H1 (cell line): ENCODE data around the gene MYL6. TPM values are rescaled to one million over a fixed set of nuclear protein-coding genes. Genes with fewer than 3 reads are reported as not detected.
A peak's percentile ranks its signal among the peaks of the same experiment; 100 is the strongest.
"Not testable (repeated sequence)": the region's sequence is repeated elsewhere in the genome, so short reads cannot be mapped to it uniquely, and the experiment has no call there.

Experiments
- CTCF ChIA-PET: fragments of 300-600 bp; sonication (Branson Sonifier 250); formaldehyde crosslinking; loops from one replicate; lab custom pipeline; 2021; ENCODE audit not compliant: partially characterized antibody; lab: Charles Lee
- POLR2A ChIA-PET: fragments of 300-600 bp; sonication (Branson Sonifier 250); formaldehyde crosslinking; loops from one replicate; lab custom pipeline; 2021; ENCODE audit warnings: inconsistent platforms; ENCODE audit not compliant: partially characterized antibody; lab: Charles Lee
- DNase-seq, 2 experiments: peaks; one replicate each; pipeline versions ENCODE4 v3.0.0 to v3.0.0-alpha.2; 2010 to 2022; ENCODE audit warnings: low spot score in 2 of 2, low read depth in 1 of 2, mixed read lengths in 1 of 2
- FAIRE-seq: peaks from 2 replicates; lab custom pipeline; 2011; peaks lifted over from hg19 to GRCh38; lab: Jason Lieb, UNC
- H2AFZ ChIP-seq: 2 replicates; pipeline ENCODE4 v1.8.1; 2012; ENCODE audit warnings: low read length, inconsistent platforms
- H2AK5ac ChIP-seq: 2 replicates; pipeline ENCODE4 v1.6.1; 2013; ENCODE audit warnings: low read depth, low read length
- H2BK120ac ChIP-seq: replicated peaks from 2 replicates; pipeline ENCODE3; 2013; ENCODE audit warnings: low read depth, low read length, inconsistent platforms
- H2BK12ac ChIP-seq: 2 replicates; pipeline ENCODE4 v1.6.1; 2013; ENCODE audit warnings: low read depth, low read length
- H2BK15ac ChIP-seq: 2 replicates; pipeline ENCODE4 v1.6.1; 2013; ENCODE audit warnings: low read length
- H2BK20ac ChIP-seq: 2 replicates; pipeline ENCODE4 v1.6.1; 2013; ENCODE audit warnings: low read length
- H2BK5ac ChIP-seq: 2 replicates; pipeline ENCODE4 v1.6.1; 2013; ENCODE audit warnings: low read depth, low read length
- H3K14ac ChIP-seq: 2 replicates; pipeline ENCODE4 v1.6.1; 2013; ENCODE audit warnings: inconsistent platforms; ENCODE audit not compliant: insufficient read length
- H3K18ac ChIP-seq: 2 replicates; pipeline ENCODE4 v1.6.1; 2013; ENCODE audit warnings: low read length; ENCODE audit errors: extremely low read depth
- H3K23ac ChIP-seq: 2 replicates; pipeline ENCODE4 v1.6.1; 2013; ENCODE audit warnings: inconsistent platforms; ENCODE audit not compliant: insufficient read length
- H3K23me2 ChIP-seq: 2 replicates; pipeline ENCODE4 v1.6.1; 2013; ENCODE audit warnings: low read depth, low read length
- H3K27ac ChIP-seq: 2 replicates; pipeline ENCODE4 v1.6.1; 2011; ENCODE audit warnings: low read depth, low read length, inconsistent platforms
- H3K27me3 ChIP-seq, 4 experiments: replicated peaks in 1 of 4; 1 replicate in 1 of 4; 2 replicates in 3 of 4; pipeline versions ENCODE4 v1.6.1 to v1.8.1; 2011 to 2013; ENCODE audit warnings: low read length in 3 of 4, mild to moderate bottlenecking in 3 of 4, inconsistent platforms in 2 of 4, mixed read lengths in 2 of 4, moderate library complexity in 1 of 4; ENCODE audit not compliant: control insufficient read depth in 3 of 4, insufficient read depth in 3 of 4; ENCODE audit errors: extremely low read depth in 1 of 4
- H3K36me3 ChIP-seq, 4 experiments: 2 replicates each; pipeline versions ENCODE4 v1.6.1 to v1.8.1; 2011 to 2013; ENCODE audit warnings: mild to moderate bottlenecking in 4 of 4, low read length in 3 of 4, moderate library complexity in 2 of 4, control low read depth in 1 of 4, inconsistent platforms in 1 of 4; ENCODE audit not compliant: insufficient read depth in 4 of 4, control insufficient read depth in 2 of 4
- H3K4ac ChIP-seq: replicated peaks from 2 replicates; pipeline ENCODE3; 2013; ENCODE audit warnings: low read length, low read depth, mixed read lengths, inconsistent platforms; ENCODE audit not compliant: insufficient read length
- H3K4me1 ChIP-seq, 4 experiments: replicated peaks in 1 of 4; 1 replicate in 1 of 4; 2 replicates in 3 of 4; pipeline versions ENCODE4 v1.6.1 to v1.8.1; 2011 to 2013; ENCODE audit warnings: low read length in 3 of 4, inconsistent platforms in 2 of 4, mixed read lengths in 1 of 4; ENCODE audit not compliant: insufficient read depth in 4 of 4, control insufficient read depth in 3 of 4
- H3K4me2 ChIP-seq, 2 experiments: 2 replicates each; pipeline versions ENCODE4 v1.6.1 to v1.8.1; 2011 to 2013; ENCODE audit warnings: low read depth in 2 of 2, low read length in 2 of 2, control low read depth in 1 of 2, inconsistent platforms in 1 of 2, mild to moderate bottlenecking in 1 of 2; ENCODE audit not compliant: insufficient read depth in 1 of 2
- H3K4me3 ChIP-seq, 4 experiments: fragments of 200-600, 300-600 bp in 1 of 4; sonication (generic), shearing (Covaris generic), sonication (Bioruptor Twin) in 1 of 4; 2 replicates each; pipeline versions ENCODE4 v1.5.1 to v1.8.1; 2011 to 2016; ENCODE audit warnings: low read length in 4 of 4, low read depth in 3 of 4, control low read depth in 2 of 4, inconsistent platforms in 2 of 4, mild to moderate bottlenecking in 2 of 4, mixed read lengths in 1 of 4, moderate library complexity in 1 of 4; ENCODE audit not compliant: insufficient read depth in 2 of 4; ENCODE audit errors: extremely low read depth in 1 of 4
- H3K56ac ChIP-seq: replicated peaks from 2 replicates; pipeline ENCODE3; 2013; ENCODE audit warnings: low read depth, mild to moderate bottlenecking, mixed read lengths, low read length, inconsistent platforms; ENCODE audit not compliant: insufficient read length
- H3K79me1 ChIP-seq: 2 replicates; pipeline ENCODE4 v1.6.1; 2013; ENCODE audit warnings: low read depth, low read length, control low read depth
- H3K79me2 ChIP-seq, 2 experiments: 2 replicates each; pipeline versions ENCODE4 v1.6.1 to v1.8.1; 2012 to 2013; ENCODE audit warnings: low read length in 2 of 2, mild to moderate bottlenecking in 2 of 2, inconsistent platforms in 1 of 2; ENCODE audit not compliant: insufficient read depth in 2 of 2, control insufficient read depth in 1 of 2
- H3K9ac ChIP-seq, 4 experiments: replicated peaks in 1 of 4; 1 replicate in 1 of 4; 2 replicates in 3 of 4; pipeline versions ENCODE4 v1.6.1 to v1.8.1; 2011 to 2013; ENCODE audit warnings: low read depth in 3 of 4, low read length in 3 of 4, control low read depth in 2 of 4, mild to moderate bottlenecking in 2 of 4, moderate library complexity in 2 of 4, inconsistent platforms in 1 of 4; ENCODE audit errors: extremely low read depth in 1 of 4
- H3K9me3 ChIP-seq, 2 experiments: 2 replicates each; pipeline versions ENCODE4 v1.6.1 to v1.8.1; 2012 to 2013; ENCODE audit warnings: mild to moderate bottlenecking in 2 of 2, moderate library complexity in 2 of 2, control low read depth in 1 of 2, inconsistent platforms in 1 of 2, low read depth in 1 of 2, low read length in 1 of 2, mixed read lengths in 1 of 2; ENCODE audit not compliant: insufficient read depth in 2 of 2
- H4K20me1 ChIP-seq, 2 experiments: replicated peaks in 1 of 2; 2 replicates each; pipeline versions ENCODE3 to v1.8.1; 2011 to 2013; ENCODE audit warnings: inconsistent platforms in 2 of 2, low read length in 2 of 2, mild to moderate bottlenecking in 1 of 2; ENCODE audit not compliant: insufficient read depth in 2 of 2, control insufficient read depth in 1 of 2
- H4K5ac ChIP-seq: 2 replicates; pipeline ENCODE4 v1.6.1; 2013; ENCODE audit warnings: low read length, low read depth, mixed read lengths, inconsistent platforms; ENCODE audit not compliant: insufficient read length
- H4K8ac ChIP-seq: 2 replicates; pipeline ENCODE4 v1.8.0; 2013; ENCODE audit warnings: mild to moderate bottlenecking, moderate library complexity, low read length, inconsistent platforms; ENCODE audit not compliant: insufficient read depth; ENCODE audit errors: extremely low read depth
- H4K91ac ChIP-seq: replicated peaks from 2 replicates; pipeline ENCODE3; 2013; ENCODE audit warnings: low read length, mixed read lengths, inconsistent platforms; ENCODE audit not compliant: insufficient read length
- ATF2 ChIP-seq: IDR thresholded peaks from 2 replicates; pipeline ENCODE4 v1.6.1; 2012; ENCODE audit warnings: low read length, inconsistent platforms
- RBBP5 ChIP-seq: IDR thresholded peaks from 2 replicates; pipeline ENCODE4 v1.7.1; 2012; ENCODE audit warnings: low read depth, mild to moderate bottlenecking, inconsistent platforms, low read length, moderate library complexity, borderline replicate concordance
- SIN3A ChIP-seq, 2 experiments: IDR thresholded peaks in 1 of 2; conservative IDR thresholded peaks in 1 of 2; 2 replicates each; pipeline ENCODE4 v1.6.1; 2011 to 2012; ENCODE audit warnings: low read length in 2 of 2, improper control_type of control experiment in 1 of 2, low read depth in 1 of 2, mild to moderate bottlenecking in 1 of 2
- TAF1 ChIP-seq: IDR thresholded peaks from 2 replicates; pipeline ENCODE4 v1.6.1; 2011; ENCODE audit warnings: mild to moderate bottlenecking, low read depth, low read length
- WGBS, 2 experiments: shearing (Covaris generic) in 1 of 2; methylation state at CpG; one replicate each; pipeline versions ENCODE4 v1.1.6 to v1.1.7; 2013 to 2015; ENCODE audit warnings: low lambda C conversion rate in 2 of 2, mixed read lengths in 2 of 2, inconsistent platforms in 1 of 2, low coverage in 1 of 2, missing lambda C conversion rate in 1 of 2; ENCODE audit not compliant: insufficient replicate concordance in 2 of 2, insufficient coverage in 1 of 2, insufficient read length in 1 of 2; ENCODE audit errors: extremely low coverage in 1 of 2, missing lambda C conversion rate in 1 of 2; 5-methylcytosine and 5-hydroxymethylcytosine counted together
- polyA plus RNA-seq, 7 experiments: library from polyadenylated mRNA; depleted of rRNA in 3 of 7; stranded (reverse) in 5 of 7; unstranded in 2 of 7; fragments of >200 nt in 5 of 7; fragments of 200-250 nt in 2 of 7; gene quantifications; 1 replicate in 5 of 7; 2 replicates in 1 of 7; 4 replicates in 1 of 7; pipeline versions ENCODE4 v1.2.1 to v1.2.3, GENCODE V29; 2011 to 2013; ENCODE audit warnings: missing spikeins in 2 of 7, mixed read lengths in 2 of 7
- total RNA-seq: library from RNA; stranded (reverse); fragmentation: NEBNext Ultra II Directional; extraction: Animal tissue kit (Norgen Biotek cat#: 25700); gene quantifications from 2 replicates; pipeline ENCODE4 v1.2.1, GENCODE V29; 2021

MYL6 gene
- total and polyA plus RNA-seq, 2 of the 8 experiments (the other 6 are each of a cell fraction or from before 2014, with no cell fraction given) = 1,130 to 2,279 TPM

GRCh38 chr12:56116267-56117081, 41.7 kb upstream of the MYL6 start, which contains the start of gene RPL41 (continued):
- TF ChIP-seq SIN3A (conservative IDR thresholded peaks at IDR 0.05 in 1 of 2, IDR thresholded peaks at IDR 0.05 in 1 of 2; ENCODE audit: low read depth in 1 of 2, low read length in 2 of 2) = 0 out of 4 replicates have a peak, but pooled peaks of 1 of the 2 experiments have one; percentile 20
- TF ChIP-seq ATF2 = peak; percentile 44; the same call in 1 of the 2 replicates
- TF ChIP-seq TAF1 = peak; percentile 99
- no peak for TF ChIP-seq RBBP5

GRCh38 chr12:56117082-56117706, 41.0 kb upstream of the MYL6 start:
- not testable (repeated sequence) for H4K20me1 ChIP-seq, H3K23ac ChIP-seq, H2BK15ac ChIP-seq, H3K4ac ChIP-seq, H3K14ac ChIP-seq, H2BK120ac ChIP-seq, H3K23me2 ChIP-seq, DNase-seq, H4K8ac ChIP-seq, FAIRE-seq, H4K91ac ChIP-seq, H3K9me3 ChIP-seq, H3K79me1 ChIP-seq, H2BK12ac ChIP-seq, H2AFZ ChIP-seq, H2BK20ac ChIP-seq, H3K27me3 ChIP-seq, H3K4me1 ChIP-seq
- peak overlapping the region; percentile 93; the same call in 1 of the 2 replicates for H2AK5ac ChIP-seq
- peak overlapping the region; percentile 97 for H3K27ac ChIP-seq
- H3K4me3 ChIP-seq = peak overlapping the region; percentile 85 to 99 (median 96)
- H4K5ac ChIP-seq = peak overlapping the region; percentile 93
- peaks cover 3 to 13% of the 10 kb centered on the region in 2 experiments; a peak in 3 of 4 replicates for H3K79me2 ChIP-seq
- H3K9ac ChIP-seq = peak overlapping the region; percentile 93 to 100 (median 98)
- 0 out of 2 replicates have a peak overlapping the region, but pooled peaks have one; percentile 100 for H3K18ac ChIP-seq
- peak overlapping the region; percentile 50 for H3K56ac ChIP-seq
- ChIA-PET CTCF (interaction anchor here (1.0 to 5.3 kb wide), 7 partner anchors 11 to 105 kb away, joined by 4 to 47 read pairs (median 32); partner anchors contain the start of genes ESYT1, PA2G4, RNF41 and SMARCC2), POLR2A (interaction anchor here (0.6 to 7.1 kb wide), 39 partner anchors 11 to 773 kb away, joined by 3 to 267 read pairs (median 5); partner anchors contain the start of genes ANKRD52, CNPY2, COQ10A and CS)
- peak overlapping the region; percentile 98 for H2BK5ac ChIP-seq
- 4% methylated on average over 12 of the region's 16 CpGs; no CpG with 5 or more reads in 1 of the 2 experiments for WGBS, 2 experiments
- H3K4me2 ChIP-seq = peak overlapping the region; percentile 96 to 99
- peaks cover 11 to 29% (median 21%) of the 10 kb centered on the region in 4 experiments; a peak in 7 of 8 replicates for H3K36me3 ChIP-seq
